OCI-LY7 (cell line): ENCODE measurements around the gene EME2.

Experiments used
- EZH2phosphoT487 ChIP-seq: fragments of 200-600 bp; sonication (generic); IDR thresholded peaks from 2 replicates; pipeline ENCODE4 v1.6.1; 2018; ENCODE audit warnings: low read depth, borderline replicate concordance, mild to moderate bottlenecking, mixed run types, antibody characterized with exemption, low read length, moderate library complexity, mixed read lengths
- TF ChIP-seq, protein P1 (sequence below): fragments of 200-600 bp; sonication (generic); conservative IDR thresholded peaks from 2 replicates; pipeline ENCODE4 v1.5.1; 2014; ENCODE audit warnings: mild to moderate bottlenecking, antibody characterized with exemption, low read length, moderate library complexity, mixed read lengths

- TF ChIP-seq, protein P1, sequence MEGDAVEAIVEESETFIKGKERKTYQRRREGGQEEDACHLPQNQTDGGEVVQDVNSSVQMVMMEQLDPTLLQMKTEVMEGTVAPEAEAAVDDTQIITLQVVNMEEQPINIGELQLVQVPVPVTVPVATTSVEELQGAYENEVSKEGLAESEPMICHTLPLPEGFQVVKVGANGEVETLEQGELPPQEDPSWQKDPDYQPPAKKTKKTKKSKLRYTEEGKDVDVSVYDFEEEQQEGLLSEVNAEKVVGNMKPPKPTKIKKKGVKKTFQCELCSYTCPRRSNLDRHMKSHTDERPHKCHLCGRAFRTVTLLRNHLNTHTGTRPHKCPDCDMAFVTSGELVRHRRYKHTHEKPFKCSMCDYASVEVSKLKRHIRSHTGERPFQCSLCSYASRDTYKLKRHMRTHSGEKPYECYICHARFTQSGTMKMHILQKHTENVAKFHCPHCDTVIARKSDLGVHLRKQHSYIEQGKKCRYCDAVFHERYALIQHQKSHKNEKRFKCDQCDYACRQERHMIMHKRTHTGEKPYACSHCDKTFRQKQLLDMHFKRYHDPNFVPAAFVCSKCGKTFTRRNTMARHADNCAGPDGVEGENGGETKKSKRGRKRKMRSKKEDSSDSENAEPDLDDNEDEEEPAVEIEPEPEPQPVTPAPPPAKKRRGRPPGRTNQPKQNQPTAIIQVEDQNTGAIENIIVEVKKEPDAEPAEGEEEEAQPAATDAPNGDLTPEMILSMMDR = no peak
- TF ChIP-seq EZH2phosphoT487 = no peak
These were observed 32.4 kb upstream of the EME2 start for GRCh38 chr16:1740234-1740633.
